ENCODE measurements around the gene PSAP. TPM values are rescaled to one million over a fixed set of nuclear protein-coding genes. Genes with fewer than 3 reads are reported as not detected.

The PSAP gene
- polyA plus RNA-seq, 3 donors, result 3,391 to 8,673 (median 7,346) TPM

- Mint-ChIP-seq H3K4me1 (peaks cover 92% of the 10 kb centered on the region), H3K9me3 (no peaks in the 10 kb centered on the region), H3K27me3 (ENCODE audit: low read depth in 3 of 3) (peaks cover 0 to 4% (median 0%) of the 10 kb centered on the region in 3 donors), H3K36me3 (peaks cover 96 to 97% of the 10 kb centered on the region in 2 donors), H3K27ac (peak overlapping the region; percentile 96 to 98 (median 98)), H3K4me3 (no peak overlapping the region)
- no peaks in the 10 kb centered on the region for H3K27me3 ChIP-seq (ENCODE audit: control insufficient read depth in 2 of 2, insufficient read depth in 2 of 2, low read length in 2 of 2)
- peaks cover 91% of the 10 kb centered on the region for H3K79me2 ChIP-seq (ENCODE audit: insufficient read depth, low read length)
- 94% methylated on average over 4 of the region's 6 CpGs for WGBS (ENCODE audit: insufficient coverage)
- H3K4me2 ChIP-seq (replicated peaks; ENCODE audit: extremely low read depth, low read length, poor library complexity, severe bottlenecking), result no peak overlapping the region
- peak overlapping the region; percentile 89 to 95 for H3K27ac ChIP-seq (ENCODE audit: low read depth in 1 of 2, low read length in 2 of 2)
- H3K4me3 ChIP-seq (replicated peaks in 1 of 3; ENCODE audit: low read depth in 2 of 3, low read length in 3 of 3), result no peak overlapping the region
- H2AFZ ChIP-seq (ENCODE audit: insufficient read depth, low read depth, low read length, poor library complexity, severe bottlenecking), result no peak overlapping the region
- DNase-seq, result no peak
- TF ChIP-seq CTCF (IDR thresholded peaks at IDR 0.05), result no peak
- H3K9me3 ChIP-seq (replicated peaks in 1 of 2; ENCODE audit: control insufficient read depth in 1 of 2, insufficient read depth in 1 of 2, low read length in 2 of 2), result no peaks in the 10 kb centered on the region
- peaks cover 95 to 99% of the 10 kb centered on the region in 2 donors for H3K4me1 ChIP-seq (ENCODE audit: control insufficient read depth in 1 of 2, insufficient read depth in 2 of 2, low read length in 2 of 2)
- peaks cover 96 to 100% of the 10 kb centered on the region in 2 donors for H3K36me3 ChIP-seq (replicated peaks in 1 of 2; ENCODE audit: control insufficient read depth in 1 of 2, insufficient read depth in 2 of 2, low read length in 2 of 2)
- peaks cover 100% of the 10 kb centered on the region for H4K20me1 ChIP-seq (ENCODE audit: insufficient read depth, low read length)
- intact Hi-C loops (cut with micrococcal nuclease), result loop anchor here in 1 of 2 donors (10.0 kb wide), 1 partner anchor 505 kb away; the partner anchor contains the start of gene SLC29A3
- peak overlapping the region; percentile 58 for H3K9ac ChIP-seq (ENCODE audit: insufficient read depth, low read length, poor library complexity, severe bottlenecking)
These were observed 31.1 kb downstream of the PSAP start for GRCh38 chr10:71819985-71820384.

GRCh38 chr10:71819441-71819861 lies 31.6 kb downstream of the PSAP start:
- Mint-ChIP-seq H3K4me1 (peaks cover 94% of the 10 kb centered on the region), H3K4me3 (no peak overlapping the region), H3K27ac (peak overlapping the region; percentile 96 to 98 (median 98)), H3K9me3 (no peaks in the 10 kb centered on the region), H3K27me3 (ENCODE audit: low read depth in 3 of 3) (peaks cover 0 to 4% (median 0%) of the 10 kb centered on the region in 3 donors), H3K36me3 (peaks cover 96 to 97% of the 10 kb centered on the region in 2 donors)
- H3K79me2 ChIP-seq (ENCODE audit: insufficient read depth, low read length), result peaks cover 91% of the 10 kb centered on the region
- no peak overlapping the region for H2AFZ ChIP-seq (ENCODE audit: insufficient read depth, low read depth, low read length, poor library complexity, severe bottlenecking)
- 94% methylated on average over 16 of the region's 18 CpGs for WGBS (ENCODE audit: insufficient coverage)
- H3K9me3 ChIP-seq (replicated peaks in 1 of 2; ENCODE audit: control insufficient read depth in 1 of 2, insufficient read depth in 1 of 2, low read length in 2 of 2), result no peaks in the 10 kb centered on the region
- no peak for TF ChIP-seq CTCF (IDR thresholded peaks at IDR 0.05)
- DNase-seq, result no peak
- peaks cover 96 to 100% of the 10 kb centered on the region in 2 donors for H3K36me3 ChIP-seq (replicated peaks in 1 of 2; ENCODE audit: control insufficient read depth in 1 of 2, insufficient read depth in 2 of 2, low read length in 2 of 2)
- intact Hi-C loops (cut with micrococcal nuclease), result loop anchor here in 1 of 2 donors (10.0 kb wide), 1 partner anchor 505 kb away; the partner anchor contains the start of gene SLC29A3
- H3K27ac ChIP-seq (ENCODE audit: low read depth in 1 of 2, low read length in 2 of 2), result peak overlapping the region; percentile 89 to 95
- peaks cover 100% of the 10 kb centered on the region for H4K20me1 ChIP-seq (ENCODE audit: insufficient read depth, low read length)
- H3K4me2 ChIP-seq (replicated peaks; ENCODE audit: extremely low read depth, low read length, poor library complexity, severe bottlenecking), result peak overlapping the region; percentile 40
- peak overlapping the region in 1 of 3 experiments; percentile 46 for H3K4me3 ChIP-seq (replicated peaks in 1 of 3; ENCODE audit: low read depth in 2 of 3, low read length in 3 of 3)
- peak overlapping the region; percentile 58 for H3K9ac ChIP-seq (ENCODE audit: insufficient read depth, low read length, poor library complexity, severe bottlenecking)
- peaks cover 99% of the 10 kb centered on the region in 2 donors for H3K4me1 ChIP-seq (ENCODE audit: control insufficient read depth in 1 of 2, insufficient read depth in 2 of 2, low read length in 2 of 2)
- no peaks in the 10 kb centered on the region for H3K27me3 ChIP-seq (ENCODE audit: control insufficient read depth in 2 of 2, insufficient read depth in 2 of 2, low read length in 2 of 2)
